GM23338 (cell line): ENCODE measurements around the gene FNDC4. TPM values are rescaled to one million over a fixed set of nuclear protein-coding genes. Genes with fewer than 3 reads are reported as not detected.
A peak's percentile ranks its signal among the peaks of the same experiment; 100 is the strongest.

Source experiments
- ATAC-seq: fragments of 200-7000 bp; cut with Tn5 transposase; 3 replicates; pipeline ENCODE4 v1.9.1; 2020
- DNase-seq: peaks from one replicate; pipeline ENCODE4 v3.0.0-alpha.2; 2015; ENCODE audit warnings: low spot score
- H2AFZ ChIP-seq: fragments of 200-600 bp; sonication (generic); 2 replicates; pipeline ENCODE4 v1.8.0; 2016; ENCODE audit warnings: antibody characterized with exemption, mild to moderate bottlenecking, moderate library complexity
- H3F3A ChIP-seq: fragments of 200-600 bp; sonication (generic); replicated peaks from 2 replicates; pipeline ENCODE4 v1.8.0; 2017; ENCODE audit warnings: antibody characterized with exemption, mixed run types, low read depth
- H3K27ac ChIP-seq: fragments of 200-600 bp; sonication (generic); 2 replicates; pipeline ENCODE4 v1.6.1; 2016; ENCODE audit warnings: low read depth
- H3K27me3 ChIP-seq: fragments of 200-600 bp; sonication (generic); 2 replicates; pipeline ENCODE4 v1.8.0; 2016; ENCODE audit warnings: mild to moderate bottlenecking, mixed run types, moderate library complexity; ENCODE audit not compliant: insufficient read depth
- H3K36me3 ChIP-seq: fragments of 200-600 bp; sonication (generic); 2 replicates; pipeline ENCODE4 v1.8.0; 2016; ENCODE audit warnings: mild to moderate bottlenecking; ENCODE audit not compliant: insufficient read depth
- H3K4me1 ChIP-seq: fragments of 200-600 bp; sonication (generic); 2 replicates; pipeline ENCODE4 v1.8.0; 2016; ENCODE audit warnings: mild to moderate bottlenecking, moderate library complexity; ENCODE audit not compliant: insufficient read depth
- H3K4me2 ChIP-seq: fragments of 200-600 bp; sonication (generic); 2 replicates; pipeline ENCODE4 v1.7.1; 2017; ENCODE audit warnings: mixed run types
- H3K4me3 ChIP-seq: fragments of 200-600 bp; sonication (generic); 2 replicates; pipeline ENCODE4 v1.6.1; 2016; ENCODE audit warnings: mixed run types
- H3K79me2 ChIP-seq: fragments of 200-600 bp; sonication (generic); replicated peaks from 2 replicates; pipeline ENCODE4 v1.8.0; 2017; ENCODE audit warnings: mild to moderate bottlenecking; ENCODE audit not compliant: insufficient read depth
- H3K9me2 ChIP-seq: fragments of 200-600 bp; sonication (generic); 2 replicates; pipeline ENCODE4 v1.8.0; 2017; ENCODE audit not compliant: insufficient read depth
- H4K20me1 ChIP-seq: fragments of 200-600 bp; sonication (generic); replicated peaks from 2 replicates; pipeline ENCODE4 v1.8.0; 2017; ENCODE audit warnings: mild to moderate bottlenecking; ENCODE audit not compliant: insufficient read depth
- H3K27ac Mint-ChIP-seq: 2 replicates; pipeline ENCODE4 v1.8.0; 2020; ENCODE audit warnings: inconsistent platforms, mild to moderate bottlenecking, moderate library complexity, mixed read lengths
- H3K27me3 Mint-ChIP-seq: 3 replicates; pipeline ENCODE4 v1.8.0; 2022; ENCODE audit warnings: low read depth, mild to moderate bottlenecking, moderate library complexity, mixed read lengths, inconsistent platforms; ENCODE audit not compliant: insufficient read depth, poor library complexity
- H3K36me3 Mint-ChIP-seq: 3 replicates; pipeline ENCODE4 v1.8.0; 2021; ENCODE audit warnings: low read depth, mild to moderate bottlenecking, inconsistent platforms, moderate library complexity, mixed read lengths
- H3K4me1 Mint-ChIP-seq: 3 replicates; pipeline ENCODE4 v1.8.0; 2020; ENCODE audit warnings: mild to moderate bottlenecking, inconsistent platforms, mixed read lengths
- H3K4me3 Mint-ChIP-seq: 3 replicates; pipeline ENCODE4 v1.8.0; 2021; ENCODE audit warnings: moderate library complexity, mild to moderate bottlenecking, inconsistent platforms, mixed read lengths
- H3K9me3 Mint-ChIP-seq: 3 replicates; pipeline ENCODE4 v1.8.0; 2020; ENCODE audit warnings: moderate library complexity, mild to moderate bottlenecking, inconsistent platforms, mixed read lengths
- CREB1 ChIP-seq: fragments of 250-450 bp; sonication (Bioruptor Pico); IDR thresholded peaks from 2 replicates; pipeline ENCODE4 v1.5.0; 2020; ENCODE audit warnings: low read depth, mild to moderate bottlenecking, moderate library complexity
- EZH2phosphoT487 ChIP-seq: fragments of 200-600 bp; sonication (generic); IDR thresholded peaks from one replicate; pipeline ENCODE4 v1.8.1; 2018; ENCODE audit warnings: antibody characterized with exemption; ENCODE audit not compliant: unreplicated experiment
- STAT1 ChIP-seq: IDR thresholded peaks from one replicate; pipeline ENCODE4 v1.6.1; 2016; ENCODE audit warnings: antibody characterized with exemption; ENCODE audit not compliant: unreplicated experiment
- ZNF114 ChIP-seq: fragments of 250-450 bp; sonication (Bioruptor Pico); IDR thresholded peaks from 2 replicates; pipeline ENCODE4 v1.5.0; 2020; ENCODE audit warnings: mild to moderate bottlenecking, moderate library complexity
- ZNF331 ChIP-seq: fragments of 250-450 bp; sonication (Bioruptor Pico); IDR thresholded peaks from 2 replicates; pipeline ENCODE4 v1.5.0; 2020; ENCODE audit warnings: low read depth, mild to moderate bottlenecking, moderate library complexity
- polyA plus RNA-seq: library from polyadenylated mRNA; unstranded; fragments of >200 nt; fragmentation: Nextera tagmentation; extraction: Ambion mirVana; gene quantifications from 2 replicates; pipeline ENCODE4 v1.2.1, GENCODE V29; 2016
- total RNA-seq: library from RNA; depleted of rRNA; stranded (reverse); fragments of >200 nt; shearing (Covaris generic); gene quantifications from 2 replicates; pipeline ENCODE4 v1.2.3, GENCODE V29; 2014
- TF ChIP-seq, protein P1 (sequence below): IDR thresholded peaks from 2 replicates; pipeline ENCODE4 v1.6.1; 2016; ENCODE audit warnings: antibody characterized with exemption
- TF ChIP-seq, protein P2 (sequence below): IDR thresholded peaks from one replicate; pipeline ENCODE4 v1.6.1; 2018; ENCODE audit warnings: antibody characterized with exemption; ENCODE audit not compliant: unreplicated experiment
- TF ChIP-seq, protein P3 (sequence below), 2 experiments: fragments of 200-600 bp in 1 of 2; sonication (generic) in 1 of 2; conservative IDR thresholded peaks; 2 replicates each; pipeline versions ENCODE4 v1.5.1 to v1.6.1; 2016 to 2017; ENCODE audit warnings: antibody characterized with exemption in 2 of 2, low read depth in 2 of 2, mild to moderate bottlenecking in 2 of 2, moderate library complexity in 1 of 2

The FNDC4 gene
- total and polyA plus RNA-seq, 2 experiments from 2014 or later, result 5.9 to 13.3 TPM

GRCh38 chr2:27494284-27494943, 586 bp downstream of the FNDC4 start:
- DNase-seq (peak; percentile 55), ATAC-seq (peak; percentile 5)
- Histone ChIP-seq H2AFZ (peak overlapping the region; percentile 100), H3K4me3 (peak overlapping the region; percentile 98), H3K4me1 (0 out of 2 replicates have a peak, but pooled peaks cover 15% of the 10 kb centered on the region), H3K27ac (no peak overlapping the region), H3K27me3 (peaks cover 31% of the 10 kb centered on the region), H3F3A (0 out of 2 replicates have a peak, but pooled peaks cover 3% of the 10 kb centered on the region), H3K9me2 (no peaks in the 10 kb centered on the region), H4K20me1 (no peaks in the 10 kb centered on the region), H3K36me3 (no peaks in the 10 kb centered on the region), H3K4me2 (peak overlapping the region; percentile 98), H3K79me2 (no peaks in the 10 kb centered on the region)
- no peaks in the 10 kb centered on the region; the same call in 2 of the 3 replicates for H3K9me3 Mint-ChIP-seq
- H3K36me3 Mint-ChIP-seq, result no peaks in the 10 kb centered on the region; the same call in 2 of the 3 replicates
- peak overlapping the region; percentile 76 for H3K4me3 Mint-ChIP-seq
- peaks cover 21% of the 10 kb centered on the region for H3K27me3 Mint-ChIP-seq
- H3K27ac Mint-ChIP-seq, result no peak overlapping the region
- peaks cover 23% of the 10 kb centered on the region for H3K4me1 Mint-ChIP-seq
- TF ChIP-seq ZNF331 (CRISPR knock-in tag) (no peak), CREB1 (no peak), ZNF114 (CRISPR knock-in tag) (no peak), STAT1 (no peak), EZH2phosphoT487 (no peak)
- TF ChIP-seq, protein P1, sequence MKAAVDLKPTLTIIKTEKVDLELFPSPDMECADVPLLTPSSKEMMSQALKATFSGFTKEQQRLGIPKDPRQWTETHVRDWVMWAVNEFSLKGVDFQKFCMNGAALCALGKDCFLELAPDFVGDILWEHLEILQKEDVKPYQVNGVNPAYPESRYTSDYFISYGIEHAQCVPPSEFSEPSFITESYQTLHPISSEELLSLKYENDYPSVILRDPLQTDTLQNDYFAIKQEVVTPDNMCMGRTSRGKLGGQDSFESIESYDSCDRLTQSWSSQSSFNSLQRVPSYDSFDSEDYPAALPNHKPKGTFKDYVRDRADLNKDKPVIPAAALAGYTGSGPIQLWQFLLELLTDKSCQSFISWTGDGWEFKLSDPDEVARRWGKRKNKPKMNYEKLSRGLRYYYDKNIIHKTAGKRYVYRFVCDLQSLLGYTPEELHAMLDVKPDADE, result no peak
- TF ChIP-seq, protein P2, sequence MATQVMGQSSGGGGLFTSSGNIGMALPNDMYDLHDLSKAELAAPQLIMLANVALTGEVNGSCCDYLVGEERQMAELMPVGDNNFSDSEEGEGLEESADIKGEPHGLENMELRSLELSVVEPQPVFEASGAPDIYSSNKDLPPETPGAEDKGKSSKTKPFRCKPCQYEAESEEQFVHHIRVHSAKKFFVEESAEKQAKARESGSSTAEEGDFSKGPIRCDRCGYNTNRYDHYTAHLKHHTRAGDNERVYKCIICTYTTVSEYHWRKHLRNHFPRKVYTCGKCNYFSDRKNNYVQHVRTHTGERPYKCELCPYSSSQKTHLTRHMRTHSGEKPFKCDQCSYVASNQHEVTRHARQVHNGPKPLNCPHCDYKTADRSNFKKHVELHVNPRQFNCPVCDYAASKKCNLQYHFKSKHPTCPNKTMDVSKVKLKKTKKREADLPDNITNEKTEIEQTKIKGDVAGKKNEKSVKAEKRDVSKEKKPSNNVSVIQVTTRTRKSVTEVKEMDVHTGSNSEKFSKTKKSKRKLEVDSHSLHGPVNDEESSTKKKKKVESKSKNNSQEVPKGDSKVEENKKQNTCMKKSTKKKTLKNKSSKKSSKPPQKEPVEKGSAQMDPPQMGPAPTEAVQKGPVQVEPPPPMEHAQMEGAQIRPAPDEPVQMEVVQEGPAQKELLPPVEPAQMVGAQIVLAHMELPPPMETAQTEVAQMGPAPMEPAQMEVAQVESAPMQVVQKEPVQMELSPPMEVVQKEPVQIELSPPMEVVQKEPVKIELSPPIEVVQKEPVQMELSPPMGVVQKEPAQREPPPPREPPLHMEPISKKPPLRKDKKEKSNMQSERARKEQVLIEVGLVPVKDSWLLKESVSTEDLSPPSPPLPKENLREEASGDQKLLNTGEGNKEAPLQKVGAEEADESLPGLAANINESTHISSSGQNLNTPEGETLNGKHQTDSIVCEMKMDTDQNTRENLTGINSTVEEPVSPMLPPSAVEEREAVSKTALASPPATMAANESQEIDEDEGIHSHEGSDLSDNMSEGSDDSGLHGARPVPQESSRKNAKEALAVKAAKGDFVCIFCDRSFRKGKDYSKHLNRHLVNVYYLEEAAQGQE, result no peak
- TF ChIP-seq, protein P3, sequence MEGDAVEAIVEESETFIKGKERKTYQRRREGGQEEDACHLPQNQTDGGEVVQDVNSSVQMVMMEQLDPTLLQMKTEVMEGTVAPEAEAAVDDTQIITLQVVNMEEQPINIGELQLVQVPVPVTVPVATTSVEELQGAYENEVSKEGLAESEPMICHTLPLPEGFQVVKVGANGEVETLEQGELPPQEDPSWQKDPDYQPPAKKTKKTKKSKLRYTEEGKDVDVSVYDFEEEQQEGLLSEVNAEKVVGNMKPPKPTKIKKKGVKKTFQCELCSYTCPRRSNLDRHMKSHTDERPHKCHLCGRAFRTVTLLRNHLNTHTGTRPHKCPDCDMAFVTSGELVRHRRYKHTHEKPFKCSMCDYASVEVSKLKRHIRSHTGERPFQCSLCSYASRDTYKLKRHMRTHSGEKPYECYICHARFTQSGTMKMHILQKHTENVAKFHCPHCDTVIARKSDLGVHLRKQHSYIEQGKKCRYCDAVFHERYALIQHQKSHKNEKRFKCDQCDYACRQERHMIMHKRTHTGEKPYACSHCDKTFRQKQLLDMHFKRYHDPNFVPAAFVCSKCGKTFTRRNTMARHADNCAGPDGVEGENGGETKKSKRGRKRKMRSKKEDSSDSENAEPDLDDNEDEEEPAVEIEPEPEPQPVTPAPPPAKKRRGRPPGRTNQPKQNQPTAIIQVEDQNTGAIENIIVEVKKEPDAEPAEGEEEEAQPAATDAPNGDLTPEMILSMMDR (conservative IDR thresholded peaks at IDR 0.05; ENCODE audit: low read depth in 2 of 2), result 0 out of 4 replicates have a peak, but pooled peaks of 1 of the 2 experiments have one; percentile 13
